GM12878 (cell line): Measurements from ENCODE around the gene GET3.

ENCODE experiments used
- CTCF ChIP-seq, 3 experiments: IDR thresholded peaks in 2 of 3; conservative IDR thresholded peaks in 1 of 3; 2 replicates each; pipeline ENCODE4 v1.5.1; 2011; ENCODE audit warnings: low read depth in 3 of 3, low read length in 3 of 3, mild to moderate bottlenecking in 3 of 3, control low read depth in 2 of 3, moderate library complexity in 2 of 3, inconsistent platforms in 1 of 3, mixed read lengths in 1 of 3; ENCODE audit not compliant: control insufficient read depth in 2 of 3, insufficient read depth in 1 of 3; ENCODE audit errors: extremely low read depth in 1 of 3
- FOS ChIP-seq: IDR thresholded peaks from 3 replicates; pipeline ENCODE4 v1.6.1; 2011; ENCODE audit warnings: borderline replicate concordance; ENCODE audit not compliant: insufficient read length; ENCODE audit errors: extremely low read depth
- RAD21 ChIP-seq: IDR thresholded peaks from 2 replicates; pipeline ENCODE4 v1.6.1; 2011; ENCODE audit warnings: mild to moderate bottlenecking, low read depth, low read length, moderate library complexity; ENCODE audit not compliant: insufficient read depth
- SP1 ChIP-seq: IDR thresholded peaks from one replicate; pipeline ENCODE4 v1.6.1; 2011; ENCODE audit warnings: low read depth, low read length
- TAF1 ChIP-seq: IDR thresholded peaks from 2 replicates; pipeline ENCODE4 v1.6.1; 2011; ENCODE audit warnings: mild to moderate bottlenecking, low read depth, low read length, borderline replicate concordance
- ZSCAN29 ChIP-seq: fragments of 450-650 bp; IDR thresholded peaks from 2 replicates; pipeline ENCODE4 v1.6.1; 2017; ENCODE audit warnings: mild to moderate bottlenecking, moderate library complexity
- TF ChIP-seq, protein P1 (sequence below): IDR thresholded peaks from 2 replicates; pipeline ENCODE4 v1.6.1; 2012; ENCODE audit warnings: low read depth, low read length, improper control_type of control experiment
- TF ChIP-seq, protein P2 (sequence below): fragments of 450-650 bp; IDR thresholded peaks from 2 replicates; pipeline ENCODE4 v1.6.1; 2016; ENCODE audit warnings: mild to moderate bottlenecking, moderate library complexity, borderline replicate concordance

- TF ChIP-seq TAF1 (no peak), CTCF (IDR thresholded peaks at IDR 0.05 in 2 of 3, conservative IDR thresholded peaks at IDR 0.05 in 1 of 3; ENCODE audit: control insufficient read depth in 2 of 3, extremely low read depth in 1 of 3, insufficient read depth in 1 of 3, low read depth in 3 of 3, low read length in 3 of 3) (no peak), FOS (no peak), ZSCAN29 (no peak), SP1 (no peak), RAD21 (no peak)
- TF ChIP-seq, protein P1, sequence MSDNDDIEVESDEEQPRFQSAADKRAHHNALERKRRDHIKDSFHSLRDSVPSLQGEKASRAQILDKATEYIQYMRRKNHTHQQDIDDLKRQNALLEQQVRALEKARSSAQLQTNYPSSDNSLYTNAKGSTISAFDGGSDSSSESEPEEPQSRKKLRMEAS: no peak
- TF ChIP-seq, protein P2, sequence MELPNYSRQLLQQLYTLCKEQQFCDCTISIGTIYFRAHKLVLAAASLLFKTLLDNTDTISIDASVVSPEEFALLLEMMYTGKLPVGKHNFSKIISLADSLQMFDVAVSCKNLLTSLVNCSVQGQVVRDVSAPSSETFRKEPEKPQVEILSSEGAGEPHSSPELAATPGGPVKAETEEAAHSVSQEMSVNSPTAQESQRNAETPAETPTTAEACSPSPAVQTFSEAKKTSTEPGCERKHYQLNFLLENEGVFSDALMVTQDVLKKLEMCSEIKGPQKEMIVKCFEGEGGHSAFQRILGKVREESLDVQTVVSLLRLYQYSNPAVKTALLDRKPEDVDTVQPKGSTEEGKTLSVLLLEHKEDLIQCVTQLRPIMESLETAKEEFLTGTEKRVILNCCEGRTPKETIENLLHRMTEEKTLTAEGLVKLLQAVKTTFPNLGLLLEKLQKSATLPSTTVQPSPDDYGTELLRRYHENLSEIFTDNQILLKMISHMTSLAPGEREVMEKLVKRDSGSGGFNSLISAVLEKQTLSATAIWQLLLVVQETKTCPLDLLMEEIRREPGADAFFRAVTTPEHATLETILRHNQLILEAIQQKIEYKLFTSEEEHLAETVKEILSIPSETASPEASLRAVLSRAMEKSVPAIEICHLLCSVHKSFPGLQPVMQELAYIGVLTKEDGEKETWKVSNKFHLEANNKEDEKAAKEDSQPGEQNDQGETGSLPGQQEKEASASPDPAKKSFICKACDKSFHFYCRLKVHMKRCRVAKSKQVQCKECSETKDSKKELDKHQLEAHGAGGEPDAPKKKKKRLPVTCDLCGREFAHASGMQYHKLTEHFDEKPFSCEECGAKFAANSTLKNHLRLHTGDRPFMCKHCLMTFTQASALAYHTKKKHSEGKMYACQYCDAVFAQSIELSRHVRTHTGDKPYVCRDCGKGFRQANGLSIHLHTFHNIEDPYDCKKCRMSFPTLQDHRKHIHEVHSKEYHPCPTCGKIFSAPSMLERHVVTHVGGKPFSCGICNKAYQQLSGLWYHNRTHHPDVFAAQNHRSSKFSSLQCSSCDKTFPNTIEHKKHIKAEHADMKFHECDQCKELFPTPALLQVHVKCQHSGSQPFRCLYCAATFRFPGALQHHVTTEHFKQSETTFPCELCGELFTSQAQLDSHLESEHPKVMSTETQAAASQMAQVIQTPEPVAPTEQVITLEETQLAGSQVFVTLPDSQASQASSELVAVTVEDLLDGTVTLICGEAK: no peak
Observed at GRCh38 chr19:12749938-12750521, 12.7 kb downstream of the GET3 start.
